GM12875 (cell line): ENCODE measurements around the gene MRPS33.
"Not testable (repeated sequence)": the region's sequence is repeated elsewhere in the genome, so short reads cannot be mapped to it uniquely, and the experiment has no call there.

Experiments
- H3K4me3 ChIP-seq: one replicate; pipeline ENCODE4 v1.5.1; 2011; ENCODE audit warnings: low read depth, low read length, control low read depth
- CTCF ChIP-seq: IDR thresholded peaks from 2 replicates; pipeline ENCODE4 v1.5.1; 2011; ENCODE audit warnings: low read depth, mild to moderate bottlenecking, control low read depth, inconsistent platforms, low read length, moderate library complexity, borderline replicate concordance; ENCODE audit not compliant: insufficient read depth

MRPS33 gene

GRCh38 chr7:140972344-140972743, 42.4 kb downstream of the MRPS33 start:
- no peak overlapping the region for H3K4me3 ChIP-seq
- TF ChIP-seq CTCF = no peak

- TF ChIP-seq CTCF = no peak
- H3K4me3 ChIP-seq = no peak overlapping the region
These were observed 47.3 kb downstream of the MRPS33 start for GRCh38 chr7:140967438-140967837.

GRCh38 chr7:140966561-140967233, 48.1 kb downstream of the MRPS33 start:
- H3K4me3 ChIP-seq = no peak overlapping the region

GRCh38 chr7:140961117-140961516, 53.6 kb downstream of the MRPS33 start:
- no peak for TF ChIP-seq CTCF
- H3K4me3 ChIP-seq = no peak overlapping the region

More at GRCh38 chr7:140966561-140967233, 48.1 kb downstream of the MRPS33 start:
- TF ChIP-seq CTCF = no peak

- not testable (repeated sequence) for H3K4me3 ChIP-seq
These were observed 57.8 kb downstream of the MRPS33 start for GRCh38 chr7:140956997-140957396.
